Putamen (tissue), 1 donor: ENCODE data around the gene PSMD9.

Source experiments
- DNase-seq: peaks from one replicate; pipeline ENCODE4 v3.0.0-alpha.2; 2016; ENCODE audit warnings: low spot score

Gene PSMD9

GRCh38 chr12:121955258-121956237 lies 67.0 kb downstream of the PSMD9 start:
- no peak for DNase-seq

GRCh38 chr12:121957861-121958515 lies 69.4 kb downstream of the PSMD9 start:
- no peak for DNase-seq

- DNase-seq: no peak
These were observed 70.1 kb downstream of the PSMD9 start for GRCh38 chr12:121958541-121959240.

- DNase-seq: no peak
These were observed 72.0 kb downstream of the PSMD9 start for GRCh38 chr12:121960541-121960940.

- no peak for DNase-seq
These were observed 72.7 kb downstream of the PSMD9 start for GRCh38 chr12:121961195-121961879.

GRCh38 chr12:121963341-121964018 lies 74.9 kb downstream of the PSMD9 start:
- no peak for DNase-seq

- DNase-seq: no peak
These were observed 76.4 kb downstream of the PSMD9 start for GRCh38 chr12:121964813-121965643.

GRCh38 chr12:121966959-121967358 lies 78.4 kb downstream of the PSMD9 start:
- DNase-seq: no peak
